Measurements from ENCODE around the gene FLOT2. TPM values are rescaled to one million over a fixed set of nuclear protein-coding genes. Genes with fewer than 3 reads are reported as not detected.

FLOT2 gene
- total and polyA plus RNA-seq, 10 of the 15 experiments (the other 5 are each of a cell fraction or from before 2014, with no cell fraction given) = 56.8 to 302 (median 149) TPM

- RAD21 ChIA-PET (ENCODE audit: unreplicated experiment) = interaction anchor here (1.5 kb wide), 1 partner anchor 157 kb away, joined by 4 read pairs; no protein-coding TSS in a partner anchor
- H3K4me2 ChIP-seq (ENCODE audit: control insufficient read depth, insufficient read depth) = no peak overlapping the region
- TF ChIP-seq NFYB (IDR thresholded peaks at IDR 0.05; ENCODE audit: insufficient read depth, low read depth, low read length) (no peak), IRF4 (IDR thresholded peaks at IDR 0.05; ENCODE audit: low read depth, low read length) (no peak), ZBED1 (IDR thresholded peaks at IDR 0.05; ENCODE audit: borderline replicate concordance) (no peak), EGR1 (IDR thresholded peaks at IDR 0.05; ENCODE audit: borderline replicate concordance in 1 of 2, low read depth in 2 of 2, low read length in 2 of 2) (no peak), SMARCA5 (IDR thresholded peaks at IDR 0.05) (no peak), SUZ12 (IDR thresholded peaks at IDR 0.05; ENCODE audit: unreplicated experiment) (no peak), RELA (IDR thresholded peaks at IDR 0.05; ENCODE audit: borderline replicate concordance, partially characterized antibody) (no peak), SP1 (IDR thresholded peaks at IDR 0.05; ENCODE audit: low read depth, low read length) (no peak), FOXK2 (IDR thresholded peaks at IDR 0.05) (no peak), CREM (IDR thresholded peaks at IDR 0.05; ENCODE audit: low read depth) (no peak), CEBPB (IDR thresholded peaks at IDR 0.05; ENCODE audit: borderline replicate concordance in 1 of 2, low read depth in 2 of 2, low read length in 2 of 2) (no peak), ZNF384 (IDR thresholded peaks at IDR 0.05; ENCODE audit: borderline replicate concordance, low read depth, low read length) (no peak), EED (IDR thresholded peaks at IDR 0.05; ENCODE audit: low read depth) (no peak), SMC3 (IDR thresholded peaks at IDR 0.05; ENCODE audit: borderline replicate concordance, low read length) (no peak), TAF1 (IDR thresholded peaks at IDR 0.05; ENCODE audit: borderline replicate concordance, low read depth, low read length) (no peak), KDM1A (IDR thresholded peaks at IDR 0.05; ENCODE audit: borderline replicate concordance) (no peak)
- TF ChIP-seq, protein P1, sequence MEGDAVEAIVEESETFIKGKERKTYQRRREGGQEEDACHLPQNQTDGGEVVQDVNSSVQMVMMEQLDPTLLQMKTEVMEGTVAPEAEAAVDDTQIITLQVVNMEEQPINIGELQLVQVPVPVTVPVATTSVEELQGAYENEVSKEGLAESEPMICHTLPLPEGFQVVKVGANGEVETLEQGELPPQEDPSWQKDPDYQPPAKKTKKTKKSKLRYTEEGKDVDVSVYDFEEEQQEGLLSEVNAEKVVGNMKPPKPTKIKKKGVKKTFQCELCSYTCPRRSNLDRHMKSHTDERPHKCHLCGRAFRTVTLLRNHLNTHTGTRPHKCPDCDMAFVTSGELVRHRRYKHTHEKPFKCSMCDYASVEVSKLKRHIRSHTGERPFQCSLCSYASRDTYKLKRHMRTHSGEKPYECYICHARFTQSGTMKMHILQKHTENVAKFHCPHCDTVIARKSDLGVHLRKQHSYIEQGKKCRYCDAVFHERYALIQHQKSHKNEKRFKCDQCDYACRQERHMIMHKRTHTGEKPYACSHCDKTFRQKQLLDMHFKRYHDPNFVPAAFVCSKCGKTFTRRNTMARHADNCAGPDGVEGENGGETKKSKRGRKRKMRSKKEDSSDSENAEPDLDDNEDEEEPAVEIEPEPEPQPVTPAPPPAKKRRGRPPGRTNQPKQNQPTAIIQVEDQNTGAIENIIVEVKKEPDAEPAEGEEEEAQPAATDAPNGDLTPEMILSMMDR (IDR thresholded peaks at IDR 0.05 in 2 of 3, conservative IDR thresholded peaks at IDR 0.05 in 1 of 3; ENCODE audit: control insufficient read depth in 2 of 3, extremely low read depth in 1 of 3, insufficient read depth in 1 of 3, low read depth in 3 of 3, low read length in 3 of 3) = no peak
- SMC1A ChIA-PET (ENCODE audit: uncharacterized antibody, unreplicated experiment) = no interaction called here
- H3K27ac ChIP-seq (ENCODE audit: control insufficient read depth, insufficient read depth) = no peak overlapping the region
- no peak for FAIRE-seq
- H3K36me3 ChIP-seq (ENCODE audit: control insufficient read depth in 2 of 2, insufficient read depth in 2 of 2, low read length in 1 of 2) = peaks cover 32 to 53% of the 10 kb centered on the region in 2 experiments
- H3K9ac ChIP-seq (ENCODE audit: control insufficient read depth, insufficient read depth, low read length) = no peak overlapping the region
- H3K4me1 ChIP-seq (ENCODE audit: control insufficient read depth, insufficient read depth, low read length) = no peaks in the 10 kb centered on the region
- no peak for ATAC-seq
- intact Hi-C loops (cut with micrococcal nuclease; ENCODE audit: unreplicated experiment) (no loop called here), in situ Hi-C loops (cut with MboI) (no loop called here)
- CTCF ChIA-PET = interaction anchor here (1.1 to 4.0 kb wide), 2 partner anchors 45 to 157 kb away, joined by 3 to 13 read pairs; no protein-coding TSS in a partner anchor
- H3K9me3 ChIP-seq (replicated peaks; ENCODE audit: control insufficient read depth, insufficient read depth, low read length) = no peaks in the 10 kb centered on the region
- BruUV-seq (replicated peaks) = no TSS peak
- H4K20me1 ChIP-seq (ENCODE audit: control insufficient read depth, insufficient read depth) = no peaks in the 10 kb centered on the region
- no peak overlapping the region for H2AFZ ChIP-seq (ENCODE audit: control insufficient read depth, low read depth, low read length)
- H3K27me3 ChIP-seq (replicated peaks in 1 of 2; ENCODE audit: control insufficient read depth in 2 of 2, insufficient read depth in 2 of 2, low read length in 1 of 2) = no peaks in the 10 kb centered on the region
- POLR2A ChIA-PET = no interaction called here
- no peak overlapping the region for H3K4me3 ChIP-seq
- no peak for DNase-seq (ENCODE audit: low read depth, low spot score)
- H3K79me2 ChIP-seq (ENCODE audit: control insufficient read depth, insufficient read depth, low read length) = no peaks in the 10 kb centered on the region
These were observed 22.7 kb upstream of the FLOT2 start for GRCh38 chr17:28920201-28920600.

Data from GM12878 (cell line).